ENCODE data around the gene PRKCH. TPM values are rescaled to one million over a fixed set of nuclear protein-coding genes. Genes with fewer than 3 reads are reported as not detected.

PRKCH gene
- total and polyA plus RNA-seq, 2 donors from 2014 or later = 8.3 to 47.0 TPM

Other genes starting within 250 kb of the PRKCH start
- gene TMEM30B, start 40.2 kb upstream of the PRKCH start, total RNA-seq = 20.4 TPM
- 9.4 TPM for gene TMEM30B, start 40.2 kb upstream of the PRKCH start, polyA plus RNA-seq (ENCODE audit: insufficient read depth, low read depth, low replicate concordance)

Measured in kidney (tissue), 2 donors.